GM12878 (cell line): ENCODE results near the gene ASGR2. TPM values are rescaled to one million over a fixed set of nuclear protein-coding genes. Genes with fewer than 3 reads are reported as not detected.

Experiments
- ATAC-seq: fragments of 200-7000 bp; cut with Tn5 transposase; 3 replicates; pipeline ENCODE4 v1.9.1; 2020; ENCODE audit warnings: mild to moderate bottlenecking, moderate library complexity
- BruUV-seq: library from RNA; stranded (reverse); fragments of 400-500 nt; replicated peaks from 2 replicates; lab custom pipeline; 2021; lab: Mats Ljungman, UMichigan
- CTCF ChIA-PET: fragments of 300-600 bp; sonication (Branson Sonifier 250); formaldehyde crosslinking; extraction: SDS; loops from one replicate; lab custom pipeline; 2021; ENCODE audit warnings: inconsistent platforms; lab: Yijun Ruan, JAX
- POLR2A ChIA-PET: fragments of 350-600 bp; formaldehyde crosslinking; extraction: SDS; loops from one replicate; lab custom pipeline; 2021; ENCODE audit warnings: inconsistent platforms; lab: Charles Lee
- RAD21 ChIA-PET: fragments of 300-600 bp; sonication (Branson Sonifier 250); formaldehyde crosslinking; loops from one replicate; lab custom pipeline; 2023; ENCODE audit warnings: antibody characterized with exemption; ENCODE audit not compliant: unreplicated experiment; lab: Charles Lee
- SMC1A ChIA-PET: fragments of 300-600 bp; sonication (Branson Sonifier 250); formaldehyde crosslinking; loops from one replicate; lab custom pipeline; 2023; ENCODE audit not compliant: unreplicated experiment, uncharacterized antibody; lab: Charles Lee
- DNase-seq: peaks from one replicate; pipeline ENCODE4 v3.0.0-alpha.2; 2011; ENCODE audit warnings: low read depth, low spot score
- FAIRE-seq: peaks from 3 replicates; lab custom pipeline; 2011; peaks lifted over from hg19 to GRCh38; lab: Jason Lieb, UNC
- H2AFZ ChIP-seq: 2 replicates; pipeline ENCODE4 v1.6.0; 2011; ENCODE audit warnings: low read depth, low read length, control low read depth; ENCODE audit not compliant: control insufficient read depth
- H3K27ac ChIP-seq: 2 replicates; pipeline ENCODE4 v1.5.1; 2011; ENCODE audit warnings: control low read depth; ENCODE audit not compliant: control insufficient read depth, insufficient read depth
- H3K27me3 ChIP-seq, 2 experiments: replicated peaks in 1 of 2; 2 replicates each; pipeline versions ENCODE4 v1.6.0 to v1.6.1; 2011; ENCODE audit warnings: low read length in 1 of 2; ENCODE audit not compliant: control insufficient read depth in 2 of 2, insufficient read depth in 2 of 2
- H3K36me3 ChIP-seq, 2 experiments: 2 replicates each; pipeline ENCODE4 v1.5.1; 2011; ENCODE audit warnings: low read length in 1 of 2; ENCODE audit not compliant: control insufficient read depth in 2 of 2, insufficient read depth in 2 of 2
- H3K4me1 ChIP-seq: 2 replicates; pipeline ENCODE4 v1.6.1; 2011; ENCODE audit warnings: mild to moderate bottlenecking, low read length, moderate library complexity, mixed read lengths; ENCODE audit not compliant: control insufficient read depth, insufficient read depth
- H3K4me2 ChIP-seq: 2 replicates; pipeline ENCODE4 v1.6.0; 2011; ENCODE audit warnings: control low read depth; ENCODE audit not compliant: control insufficient read depth, insufficient read depth
- H3K4me3 ChIP-seq: fragments of 200-600 bp; sonication (generic); 2 replicates; pipeline ENCODE4 v1.5.1; 2016
- H3K79me2 ChIP-seq: 2 replicates; pipeline ENCODE4 v1.6.0; 2011; ENCODE audit warnings: low read length; ENCODE audit not compliant: control insufficient read depth, insufficient read depth
- H3K9ac ChIP-seq: 2 replicates; pipeline ENCODE4 v1.8.0; 2011; ENCODE audit warnings: low read length, control low read depth, mixed read lengths; ENCODE audit not compliant: control insufficient read depth, insufficient read depth
- H3K9me3 ChIP-seq: replicated peaks from 3 replicates; pipeline ENCODE4 v1.5.1; 2011; ENCODE audit warnings: mild to moderate bottlenecking, low read length; ENCODE audit not compliant: control insufficient read depth, insufficient read depth
- H4K20me1 ChIP-seq: 2 replicates; pipeline ENCODE4 v1.6.0; 2011; ENCODE audit not compliant: control insufficient read depth, insufficient read depth
- BHLHE40 ChIP-seq, 2 experiments: fragments of 450-650 bp in 1 of 2; IDR thresholded peaks; 2 replicates each; pipeline ENCODE4 v1.6.1; 2011 to 2017; ENCODE audit warnings: low read depth in 2 of 2, borderline replicate concordance in 1 of 2, improper control_type of control experiment in 1 of 2, low read length in 1 of 2, mild to moderate bottlenecking in 1 of 2
- BRCA1 ChIP-seq: IDR thresholded peaks from 2 replicates; pipeline ENCODE4 v1.6.1; 2011; ENCODE audit warnings: low read depth, low read length, improper control_type of control experiment
- GATAD2B ChIP-seq: fragments of 450-650 bp; conservative IDR thresholded peaks from 2 replicates; pipeline ENCODE4 v1.6.1; 2017; ENCODE audit warnings: low read depth, mild to moderate bottlenecking, moderate library complexity
- IKZF1 ChIP-seq: fragments of 450-650 bp; conservative IDR thresholded peaks from 2 replicates; pipeline ENCODE4 v1.6.1; 2017; ENCODE audit warnings: antibody characterized with exemption, mild to moderate bottlenecking
- KDM1A ChIP-seq: fragments of 200-600 bp; sonication (generic); IDR thresholded peaks from 2 replicates; pipeline ENCODE4 v1.6.1; 2016; ENCODE audit warnings: borderline replicate concordance
- MXI1 ChIP-seq: fragments of 150-350 bp; IDR thresholded peaks from 2 replicates; pipeline ENCODE4 v1.6.1; 2011; ENCODE audit warnings: low read depth, mild to moderate bottlenecking, inconsistent platforms, low read length, improper control_type of control experiment
- RUNX3 ChIP-seq: IDR thresholded peaks from 2 replicates; pipeline ENCODE4 v1.6.1; 2012; ENCODE audit warnings: low read length, inconsistent platforms
- SUPT20H ChIP-seq: IDR thresholded peaks from 2 replicates; pipeline ENCODE4 v1.6.1; 2011; ENCODE audit warnings: low read depth, mild to moderate bottlenecking, low read length, moderate library complexity, borderline replicate concordance; ENCODE audit not compliant: control insufficient read depth
- TAF1 ChIP-seq: IDR thresholded peaks from 2 replicates; pipeline ENCODE4 v1.6.1; 2011; ENCODE audit warnings: mild to moderate bottlenecking, low read depth, low read length, borderline replicate concordance
- WGBS: methylation state at CpG from one replicate; pipeline ENCODE4 v1.1.6; 2016; ENCODE audit warnings: low lambda C conversion rate; ENCODE audit not compliant: insufficient replicate concordance, insufficient coverage; ENCODE audit errors: missing lambda C conversion rate; 5-methylcytosine and 5-hydroxymethylcytosine counted together
- in situ Hi-C: fragments of 300-500 bp; cut with MboI; formaldehyde crosslinking; loops from 9 replicates; pipeline ENCODE4 v1.14.3; 2018; ENCODE audit warnings: mixed read lengths
- intact Hi-C: fragments of 100-400 bp; cut with micrococcal nuclease; formaldehyde crosslinking; loops from one replicate; pipeline ENCODE4 v1.14.2; 2022; ENCODE audit not compliant: unreplicated experiment
- polyA plus RNA-seq, 11 experiments: library from polyadenylated mRNA; depleted of rRNA in 4 of 11; unstranded in 6 of 11; stranded (reverse) in 5 of 11; fragments of >200 nt; fragmentation: Nextera tagmentation in 4 of 11; fragmentation: Illumina TruSeq in 1 of 11; extraction: Ambion mirVana in 4 of 11; extraction: Trizol in 1 of 11; gene quantifications; 1 replicate in 1 of 11; 2 replicates in 10 of 11; pipeline versions ENCODE4 v1.2.1 to v1.2.3, GENCODE V29; 2011 to 2016; ENCODE audit warnings: inconsistent platforms in 2 of 11, missing spikeins in 2 of 11, low read depth in 1 of 11
- total RNA-seq, 4 experiments: library from RNA; depleted of rRNA in 3 of 4; stranded (reverse); fragments of >200 nt in 3 of 4; fragmentation: Illumina TruSeq in 1 of 4; extraction: Trizol in 1 of 4; gene quantifications; 2 replicates each; pipeline versions ENCODE4 v1.2.1 to v1.2.3, GENCODE V29; 2013 to 2021
- TF ChIP-seq, protein P1 (sequence below): fragments of 450-650 bp; formaldehyde crosslinking; IDR thresholded peaks from 2 replicates; pipeline ENCODE4 v1.4.0; 2020; ENCODE audit warnings: mild to moderate bottlenecking, moderate library complexity
- TF ChIP-seq, protein P2 (sequence below): IDR thresholded peaks from 2 replicates; pipeline ENCODE4 v1.6.1; 2012; ENCODE audit warnings: low read depth, low read length, improper control_type of control experiment
- TF ChIP-seq, protein P3 (sequence below): fragments of 150-350 bp; IDR thresholded peaks from 2 replicates; pipeline ENCODE4 v1.6.1; 2014; ENCODE audit warnings: mild to moderate bottlenecking, low read depth, low read length
- TF ChIP-seq, protein P4 (sequence below): IDR thresholded peaks from 2 replicates; pipeline ENCODE4 v1.6.1; 2011; ENCODE audit warnings: low read depth, mild to moderate bottlenecking, low read length, moderate library complexity, borderline replicate concordance; ENCODE audit errors: extremely low read depth
- TF ChIP-seq, protein P5 (sequence below): IDR thresholded peaks from 2 replicates; pipeline ENCODE4 v1.6.1; 2011; ENCODE audit warnings: borderline replicate concordance, low read depth, mild to moderate bottlenecking, moderate library complexity, mixed read lengths, low read length; ENCODE audit not compliant: insufficient read depth; ENCODE audit errors: extremely low read length

ASGR2 gene
- total and polyA plus RNA-seq, 10 of the 15 experiments (the other 5 are each of a cell fraction or from before 2014, with no cell fraction given) = not detected

DNA sequence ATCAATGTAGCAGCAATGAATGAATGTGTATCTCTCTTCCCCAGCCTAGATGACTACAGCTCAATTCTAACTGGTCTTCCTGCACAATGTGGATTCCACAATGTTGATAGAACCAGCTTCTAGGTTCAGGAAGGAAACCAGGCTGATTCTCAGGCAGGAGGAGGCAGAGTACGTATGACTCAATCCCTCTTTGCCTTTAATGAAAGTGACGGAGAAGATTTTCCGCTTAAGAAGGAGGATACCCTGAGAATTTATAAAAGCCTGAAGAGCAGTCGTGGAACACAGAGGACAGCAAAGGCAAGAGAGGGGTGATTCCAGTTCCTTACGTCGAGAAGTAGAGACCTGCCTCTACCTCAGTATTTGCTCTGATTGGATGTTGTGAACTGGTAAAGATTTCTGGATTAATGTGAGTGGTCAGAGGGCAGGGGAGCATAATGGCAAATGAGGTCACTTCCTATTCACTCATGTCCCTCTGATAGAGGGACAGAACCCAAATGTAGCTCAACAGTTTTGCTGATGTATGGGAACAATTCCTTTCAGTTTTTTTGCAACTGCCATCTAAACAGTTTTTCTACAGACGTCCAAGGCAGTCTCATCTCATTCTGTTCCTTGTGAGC, 55.7 kb downstream of the ASGR2 start (continued):
- TF ChIP-seq, protein P1, sequence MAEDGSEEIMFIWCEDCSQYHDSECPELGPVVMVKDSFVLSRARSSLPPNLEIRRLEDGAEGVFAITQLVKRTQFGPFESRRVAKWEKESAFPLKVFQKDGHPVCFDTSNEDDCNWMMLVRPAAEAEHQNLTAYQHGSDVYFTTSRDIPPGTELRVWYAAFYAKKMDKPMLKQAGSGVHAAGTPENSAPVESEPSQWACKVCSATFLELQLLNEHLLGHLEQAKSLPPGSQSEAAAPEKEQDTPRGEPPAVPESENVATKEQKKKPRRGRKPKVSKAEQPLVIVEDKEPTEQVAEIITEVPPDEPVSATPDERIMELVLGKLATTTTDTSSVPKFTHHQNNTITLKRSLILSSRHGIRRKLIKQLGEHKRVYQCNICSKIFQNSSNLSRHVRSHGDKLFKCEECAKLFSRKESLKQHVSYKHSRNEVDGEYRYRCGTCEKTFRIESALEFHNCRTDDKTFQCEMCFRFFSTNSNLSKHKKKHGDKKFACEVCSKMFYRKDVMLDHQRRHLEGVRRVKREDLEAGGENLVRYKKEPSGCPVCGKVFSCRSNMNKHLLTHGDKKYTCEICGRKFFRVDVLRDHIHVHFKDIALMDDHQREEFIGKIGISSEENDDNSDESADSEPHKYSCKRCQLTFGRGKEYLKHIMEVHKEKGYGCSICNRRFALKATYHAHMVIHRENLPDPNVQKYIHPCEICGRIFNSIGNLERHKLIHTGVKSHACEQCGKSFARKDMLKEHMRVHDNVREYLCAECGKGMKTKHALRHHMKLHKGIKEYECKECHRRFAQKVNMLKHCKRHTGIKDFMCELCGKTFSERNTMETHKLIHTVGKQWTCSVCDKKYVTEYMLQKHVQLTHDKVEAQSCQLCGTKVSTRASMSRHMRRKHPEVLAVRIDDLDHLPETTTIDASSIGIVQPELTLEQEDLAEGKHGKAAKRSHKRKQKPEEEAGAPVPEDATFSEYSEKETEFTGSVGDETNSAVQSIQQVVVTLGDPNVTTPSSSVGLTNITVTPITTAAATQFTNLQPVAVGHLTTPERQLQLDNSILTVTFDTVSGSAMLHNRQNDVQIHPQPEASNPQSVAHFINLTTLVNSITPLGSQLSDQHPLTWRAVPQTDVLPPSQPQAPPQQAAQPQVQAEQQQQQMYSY = no peak
- no peak for TF ChIP-seq RUNX3
- TF ChIP-seq, protein P2, sequence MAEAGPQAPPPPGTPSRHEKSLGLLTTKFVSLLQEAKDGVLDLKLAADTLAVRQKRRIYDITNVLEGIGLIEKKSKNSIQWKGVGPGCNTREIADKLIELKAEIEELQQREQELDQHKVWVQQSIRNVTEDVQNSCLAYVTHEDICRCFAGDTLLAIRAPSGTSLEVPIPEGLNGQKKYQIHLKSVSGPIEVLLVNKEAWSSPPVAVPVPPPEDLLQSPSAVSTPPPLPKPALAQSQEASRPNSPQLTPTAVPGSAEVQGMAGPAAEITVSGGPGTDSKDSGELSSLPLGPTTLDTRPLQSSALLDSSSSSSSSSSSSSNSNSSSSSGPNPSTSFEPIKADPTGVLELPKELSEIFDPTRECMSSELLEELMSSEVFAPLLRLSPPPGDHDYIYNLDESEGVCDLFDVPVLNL = no peak
- TF ChIP-seq, protein P3, sequence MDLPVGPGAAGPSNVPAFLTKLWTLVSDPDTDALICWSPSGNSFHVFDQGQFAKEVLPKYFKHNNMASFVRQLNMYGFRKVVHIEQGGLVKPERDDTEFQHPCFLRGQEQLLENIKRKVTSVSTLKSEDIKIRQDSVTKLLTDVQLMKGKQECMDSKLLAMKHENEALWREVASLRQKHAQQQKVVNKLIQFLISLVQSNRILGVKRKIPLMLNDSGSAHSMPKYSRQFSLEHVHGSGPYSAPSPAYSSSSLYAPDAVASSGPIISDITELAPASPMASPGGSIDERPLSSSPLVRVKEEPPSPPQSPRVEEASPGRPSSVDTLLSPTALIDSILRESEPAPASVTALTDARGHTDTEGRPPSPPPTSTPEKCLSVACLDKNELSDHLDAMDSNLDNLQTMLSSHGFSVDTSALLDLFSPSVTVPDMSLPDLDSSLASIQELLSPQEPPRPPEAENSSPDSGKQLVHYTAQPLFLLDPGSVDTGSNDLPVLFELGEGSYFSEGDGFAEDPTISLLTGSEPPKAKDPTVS = no peak

DNA sequence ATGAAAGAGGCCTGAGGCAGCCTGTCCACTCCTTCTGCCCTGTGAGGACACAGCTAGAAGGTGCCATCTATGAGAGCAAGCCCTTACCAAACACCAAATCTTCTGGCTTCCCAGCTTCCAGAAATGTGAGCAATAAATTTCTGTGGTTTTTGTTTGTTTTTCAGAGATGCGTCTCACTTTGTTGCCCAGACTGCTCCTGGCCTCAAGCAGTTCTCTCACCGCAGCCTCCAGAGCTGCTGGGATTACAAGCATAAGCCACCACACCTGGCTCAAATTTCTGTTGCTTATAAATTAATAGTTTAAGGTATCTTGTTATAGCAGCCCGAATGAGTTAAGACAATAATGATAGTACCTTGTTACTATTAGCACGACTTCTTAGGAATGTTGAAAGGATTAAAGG, 58.2 kb downstream of the ASGR2 start:
- ChIA-PET CTCF (interaction anchor here (1.8 to 21.9 kb wide), 2 partner anchors 10 to 81 kb away, joined by 6 to 590 read pairs; no protein-coding TSS in a partner anchor), POLR2A (no interaction called here)
- TF ChIP-seq MXI1 (no peak), TAF1 (no peak), IKZF1 (no peak), SUPT20H (no peak), BHLHE40 (IDR thresholded peaks at IDR 0.05; ENCODE audit: borderline replicate concordance in 1 of 2, low read depth in 2 of 2, low read length in 1 of 2) (no peak), GATAD2B (no peak), KDM1A (no peak), BRCA1 (no peak)
- TF ChIP-seq, protein P4, sequence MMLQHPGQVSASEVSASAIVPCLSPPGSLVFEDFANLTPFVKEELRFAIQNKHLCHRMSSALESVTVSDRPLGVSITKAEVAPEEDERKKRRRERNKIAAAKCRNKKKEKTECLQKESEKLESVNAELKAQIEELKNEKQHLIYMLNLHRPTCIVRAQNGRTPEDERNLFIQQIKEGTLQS = no peak
- TF ChIP-seq, protein P5, sequence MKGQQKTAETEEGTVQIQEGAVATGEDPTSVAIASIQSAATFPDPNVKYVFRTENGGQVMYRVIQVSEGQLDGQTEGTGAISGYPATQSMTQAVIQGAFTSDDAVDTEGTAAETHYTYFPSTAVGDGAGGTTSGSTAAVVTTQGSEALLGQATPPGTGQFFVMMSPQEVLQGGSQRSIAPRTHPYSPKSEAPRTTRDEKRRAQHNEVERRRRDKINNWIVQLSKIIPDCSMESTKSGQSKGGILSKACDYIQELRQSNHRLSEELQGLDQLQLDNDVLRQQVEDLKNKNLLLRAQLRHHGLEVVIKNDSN = no peak

More for the DNA sequence above, 58.2 kb downstream of the ASGR2 start:
- H3K27me3 ChIP-seq = no peaks in the 10 kb centered on the region
- ChIA-PET RAD21 (no interaction called here), SMC1A (interaction anchor here (13.6 kb wide), 1 partner anchor 81 kb away, joined by 356 read pairs; no protein-coding TSS in a partner anchor)
- no peak overlapping the region for H3K27ac ChIP-seq
- no peak for ATAC-seq
- no peaks in the 10 kb centered on the region for H3K4me1 ChIP-seq
- DNase-seq = no peak
- no peak overlapping the region for H3K4me3 ChIP-seq
- intact Hi-C loops = no loop called here
- H3K79me2 ChIP-seq = no peaks in the 10 kb centered on the region
- H3K9me3 ChIP-seq = no peaks in the 10 kb centered on the region
- no peak overlapping the region for H2AFZ ChIP-seq
- no TSS peak for BruUV-seq
- H3K9ac ChIP-seq = no peak overlapping the region
- in situ Hi-C loops = no loop called here
- no peaks in the 10 kb centered on the region for H3K36me3 ChIP-seq
- H4K20me1 ChIP-seq = no peaks in the 10 kb centered on the region
- no peak for FAIRE-seq
- H3K4me2 ChIP-seq = no peak overlapping the region
- 78% methylated on average over 4 of the region's 4 CpGs for WGBS
